Endothelial cell of umbilical vein (primary cell): Measurements from ENCODE around the gene KDM4C.

ENCODE experiments used
- EZH2 ChIP-seq: IDR thresholded peaks from 2 replicates; pipeline ENCODE4 v1.6.1; 2012; ENCODE audit warnings: borderline replicate concordance, low read depth, mild to moderate bottlenecking, moderate library complexity, low read length, inconsistent platforms; ENCODE audit not compliant: severe bottlenecking
- MYC ChIP-seq: IDR thresholded peaks from one replicate; pipeline ENCODE4 v1.6.1; 2011; ENCODE audit warnings: mild to moderate bottlenecking, low read depth, low read length
- POLR2A ChIP-seq: IDR thresholded peaks from 2 replicates; pipeline ENCODE4 v1.6.1; 2012; ENCODE audit warnings: low read depth, mild to moderate bottlenecking, control low read depth, low read length
- TF ChIP-seq, protein P1 (sequence below), 2 donors: IDR thresholded peaks; 1 replicate in 1 of 2; 2 replicates in 1 of 2; pipeline ENCODE4 v1.5.1; 2011; ENCODE audit warnings: low read length in 2 of 2, mild to moderate bottlenecking in 2 of 2, moderate library complexity in 2 of 2, control low read depth in 1 of 2, inconsistent platforms in 1 of 2, low read depth in 1 of 2; ENCODE audit not compliant: insufficient read depth in 1 of 2; ENCODE audit errors: extremely low read depth in 1 of 2

DNA sequence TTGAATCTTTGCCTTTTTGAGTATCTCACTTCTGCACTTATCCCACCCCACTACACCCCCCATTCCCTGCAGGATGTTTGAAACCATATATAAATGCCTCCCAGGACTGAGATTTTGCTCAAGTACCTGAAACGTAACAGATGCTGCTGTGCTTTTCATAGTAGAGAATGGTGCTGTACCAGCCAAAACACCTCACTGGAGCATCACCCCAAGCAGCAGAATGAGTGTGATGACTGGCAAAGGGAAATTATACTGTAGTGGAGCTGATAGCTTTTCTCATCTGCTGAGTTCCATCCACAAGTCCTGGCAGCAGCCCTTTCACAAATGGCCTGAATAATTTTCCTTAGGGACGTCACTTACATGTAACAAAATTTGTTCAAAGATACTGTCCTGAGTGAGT is 246.1 kb downstream of the KDM4C start:
- TF ChIP-seq, protein P1, sequence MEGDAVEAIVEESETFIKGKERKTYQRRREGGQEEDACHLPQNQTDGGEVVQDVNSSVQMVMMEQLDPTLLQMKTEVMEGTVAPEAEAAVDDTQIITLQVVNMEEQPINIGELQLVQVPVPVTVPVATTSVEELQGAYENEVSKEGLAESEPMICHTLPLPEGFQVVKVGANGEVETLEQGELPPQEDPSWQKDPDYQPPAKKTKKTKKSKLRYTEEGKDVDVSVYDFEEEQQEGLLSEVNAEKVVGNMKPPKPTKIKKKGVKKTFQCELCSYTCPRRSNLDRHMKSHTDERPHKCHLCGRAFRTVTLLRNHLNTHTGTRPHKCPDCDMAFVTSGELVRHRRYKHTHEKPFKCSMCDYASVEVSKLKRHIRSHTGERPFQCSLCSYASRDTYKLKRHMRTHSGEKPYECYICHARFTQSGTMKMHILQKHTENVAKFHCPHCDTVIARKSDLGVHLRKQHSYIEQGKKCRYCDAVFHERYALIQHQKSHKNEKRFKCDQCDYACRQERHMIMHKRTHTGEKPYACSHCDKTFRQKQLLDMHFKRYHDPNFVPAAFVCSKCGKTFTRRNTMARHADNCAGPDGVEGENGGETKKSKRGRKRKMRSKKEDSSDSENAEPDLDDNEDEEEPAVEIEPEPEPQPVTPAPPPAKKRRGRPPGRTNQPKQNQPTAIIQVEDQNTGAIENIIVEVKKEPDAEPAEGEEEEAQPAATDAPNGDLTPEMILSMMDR (IDR thresholded peaks at IDR 0.05; ENCODE audit: extremely low read depth in 1 of 2, insufficient read depth in 1 of 2, low read depth in 1 of 2, low read length in 2 of 2), result no peak
- TF ChIP-seq MYC (no peak), EZH2 (no peak), POLR2A (no peak)
